GM12891 (cell line): ENCODE measurements around the gene SYTL1.

Experiments used
- POLR2A ChIP-seq: IDR thresholded peaks from 2 replicates; pipeline ENCODE4 v1.6.1; 2011; ENCODE audit warnings: low read depth, low read length, control low read depth
- POLR2AphosphoS5 ChIP-seq: IDR thresholded peaks from 2 replicates; pipeline ENCODE4 v1.6.1; 2011; ENCODE audit warnings: low read depth, low read length, control low read depth

DNA sequence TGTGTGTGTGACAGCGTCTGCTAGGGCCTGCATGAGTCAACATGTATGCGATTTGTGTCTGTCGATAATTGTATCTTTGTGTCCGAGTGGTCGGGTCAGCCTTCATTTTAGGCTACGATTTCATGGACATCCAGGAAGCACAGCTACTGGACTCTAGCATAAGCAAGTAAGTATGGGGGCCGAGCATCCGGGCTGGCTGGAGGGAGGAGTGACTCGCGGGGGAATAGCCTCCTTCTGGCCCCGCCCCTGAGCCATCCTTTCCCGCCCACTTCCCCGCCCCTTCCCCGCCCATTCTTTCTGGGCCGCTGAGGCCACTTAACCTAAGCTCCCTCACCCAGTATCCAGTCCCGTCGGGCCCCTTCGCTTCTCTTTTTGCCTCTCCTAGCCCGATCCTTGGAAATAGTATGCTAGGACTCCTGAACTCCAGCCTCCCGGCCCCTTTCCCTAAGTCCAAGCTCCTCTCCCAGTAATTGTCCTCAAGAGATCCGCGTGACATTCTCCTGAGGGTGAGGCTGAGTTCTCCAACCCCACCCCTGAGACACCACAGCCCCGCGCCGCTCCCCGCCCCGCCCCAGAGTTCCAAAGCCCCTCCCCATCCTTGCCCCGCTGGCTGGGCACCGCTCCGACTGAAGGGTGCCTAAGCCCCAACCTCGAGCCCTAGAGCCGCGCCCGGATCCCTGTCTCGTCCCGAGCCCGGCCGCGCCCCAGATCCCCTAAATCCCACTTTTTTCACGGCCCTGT, 23.7 kb downstream of the SYTL1 start:
- TF ChIP-seq POLR2AphosphoS5 (no peak), POLR2A (peak; percentile 33; the same call in 1 of the 2 replicates)
